Upper lobe of left lung (tissue), 4 donors: ENCODE measurements around the gene UBE2G1.

Experiments
- CTCF ChIP-seq, 6 experiments: fragments of 450-650 bp in 4 of 6; fragments of 200-600 bp in 2 of 6; sonication (generic) in 2 of 6; IDR thresholded peaks; one replicate each; pipeline ENCODE4 v1.5.1; 2016 to 2019; ENCODE audit warnings: antibody characterized with exemption in 6 of 6
- POLR2A ChIP-seq, 4 donors: fragments of 450-650 bp; IDR thresholded peaks; one replicate each; pipeline ENCODE4 v1.5.1; 2016 to 2017; ENCODE audit warnings: antibody characterized with exemption in 4 of 4, mild to moderate bottlenecking in 2 of 4

- no peak for TF ChIP-seq CTCF (IDR thresholded peaks at IDR 0.05)
- no peak for TF ChIP-seq POLR2A (IDR thresholded peaks at IDR 0.05)
Observed at GRCh38 chr17:4316648-4317047, 49.8 kb downstream of the UBE2G1 start.
